SW 1271 (cell line): ENCODE data around the gene CORO2A.
A peak's percentile ranks its signal among the peaks of the same experiment; 100 is the strongest.
"Not testable (repeated sequence)": the region's sequence is repeated elsewhere in the genome, so short reads cannot be mapped to it uniquely, and the experiment has no call there.

Experiments used
- DNase-seq, 2 experiments: peaks; one replicate each; lab custom pipeline; 2025; lab: John Stamatoyannopoulos, UW

CORO2A gene

DNA sequence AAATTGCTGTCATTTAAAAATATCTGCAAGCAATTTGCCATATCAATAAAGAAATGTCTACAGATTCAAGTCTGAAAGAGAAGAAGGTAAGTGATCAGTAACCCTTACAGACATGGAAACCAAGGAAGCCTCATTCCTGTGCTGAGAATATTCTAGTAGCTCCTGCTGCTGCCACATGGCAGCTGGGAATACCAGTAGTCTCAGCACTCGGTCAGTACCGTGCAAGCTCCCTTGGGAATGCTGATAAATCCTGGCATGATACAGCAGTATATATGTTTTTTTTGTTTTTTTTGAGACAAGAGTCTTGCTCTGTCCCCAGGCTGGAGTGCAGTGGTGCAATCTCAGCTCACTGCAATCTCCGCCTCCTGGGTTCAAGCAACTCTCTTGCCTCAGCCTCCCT is 108.0 kb downstream of the CORO2A start:
- DNase-seq, result no peak

DNA sequence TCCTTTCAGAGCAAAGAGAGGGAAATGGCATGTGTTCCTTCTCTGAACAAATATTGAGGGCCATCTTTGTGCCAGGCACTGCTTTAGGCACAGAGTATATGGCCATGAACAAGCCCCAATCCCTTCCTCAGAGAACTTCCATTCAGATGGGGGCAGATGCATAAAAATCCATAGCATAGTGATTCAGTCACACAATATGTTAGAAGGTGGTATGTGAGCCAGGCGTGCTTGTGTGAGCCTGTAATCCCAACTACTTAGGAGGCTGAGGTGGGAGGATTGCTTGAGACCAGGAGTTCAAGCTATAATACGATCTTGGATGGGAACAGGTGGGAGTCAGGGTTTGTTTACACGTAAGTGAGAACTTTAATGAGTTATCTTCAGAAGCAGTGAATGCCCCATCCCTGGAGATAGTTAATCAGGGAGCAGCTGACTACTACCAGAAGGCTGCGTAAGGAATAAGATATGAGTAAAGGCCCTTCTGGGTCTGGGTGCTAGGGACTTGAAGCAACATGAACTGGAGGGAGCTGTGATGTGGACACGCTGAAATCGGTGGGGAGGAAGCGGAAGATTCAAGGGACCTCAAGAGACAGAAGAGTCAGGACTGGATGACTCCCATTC is 108.8 kb downstream of the CORO2A start:
- no peak for DNase-seq

DNA sequence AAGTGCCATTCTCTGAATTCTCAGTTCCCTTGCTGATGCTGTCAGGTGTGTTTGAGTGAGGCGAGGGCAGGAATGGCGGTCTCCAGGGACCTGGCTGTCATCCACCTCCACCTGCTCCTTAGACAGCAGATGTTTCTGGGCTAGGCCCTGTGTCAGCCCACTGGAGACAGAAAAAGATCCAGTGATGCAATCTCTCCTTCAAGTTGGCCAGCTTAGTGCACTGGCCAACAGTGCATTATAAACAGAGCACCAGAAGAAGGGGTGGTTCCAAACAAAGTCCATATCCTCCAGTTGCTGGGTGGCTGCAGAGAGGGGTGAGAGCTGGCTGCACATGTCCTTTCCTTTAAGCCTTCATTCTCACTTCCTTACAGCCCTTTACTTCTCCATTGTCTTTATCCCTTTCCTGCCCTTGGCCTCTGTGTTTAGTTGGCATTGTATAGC is 109.4 kb downstream of the CORO2A start:
- DNase-seq, result no peak

DNA sequence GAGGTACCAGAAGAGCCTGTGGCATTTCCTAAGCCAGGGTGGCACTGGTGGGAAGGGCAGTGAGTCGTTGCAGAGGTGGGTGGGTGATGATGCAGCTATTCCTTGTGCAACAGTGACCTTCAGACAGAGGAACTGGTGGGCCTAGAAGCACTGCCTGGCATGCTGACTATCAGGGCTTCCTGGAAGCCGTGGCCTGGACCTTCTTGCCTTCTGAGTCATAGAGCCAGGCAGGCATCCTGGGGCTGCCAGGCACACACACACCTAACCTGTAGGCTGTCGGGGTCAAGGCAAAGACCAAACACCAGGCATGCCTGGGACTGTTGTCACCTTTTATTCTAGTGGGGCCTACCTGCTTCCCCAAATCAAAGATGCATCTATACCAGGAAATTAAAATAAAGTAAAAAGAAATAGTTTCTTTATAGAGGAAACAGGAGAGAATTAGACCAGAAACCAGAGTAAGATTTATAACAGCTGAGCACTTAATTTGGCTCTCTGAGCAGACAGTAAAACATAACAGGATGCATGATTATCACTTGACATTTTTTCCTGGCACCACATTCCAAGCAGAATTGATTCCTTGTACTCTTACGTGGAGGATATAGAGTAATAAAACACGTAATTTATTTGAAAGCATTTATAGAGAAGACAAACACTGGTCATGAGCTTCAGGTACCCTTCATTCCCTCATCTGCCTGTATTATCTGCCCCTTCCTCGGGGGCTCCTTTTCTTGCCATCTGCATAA is 110.8 kb downstream of the CORO2A start:
- peak; percentile 48 to 75 for DNase-seq

DNA sequence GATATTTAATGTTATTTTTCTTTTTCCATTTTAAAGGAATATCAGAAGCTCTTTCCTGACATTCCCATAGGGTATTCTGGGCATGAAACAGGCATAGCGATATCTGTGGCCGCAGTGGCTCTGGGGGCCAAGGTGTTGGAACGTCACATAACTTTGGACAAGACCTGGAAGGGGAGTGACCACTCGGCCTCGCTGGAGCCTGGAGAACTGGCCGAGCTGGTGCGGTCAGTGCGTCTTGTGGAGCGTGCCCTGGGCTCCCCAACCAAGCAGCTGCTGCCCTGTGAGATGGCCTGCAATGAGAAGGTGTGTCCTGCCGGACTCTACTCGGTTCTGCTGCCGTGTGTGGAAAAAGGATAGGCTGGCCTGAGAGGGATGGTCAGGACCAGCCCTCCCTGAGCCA is 111.7 kb downstream of the CORO2A start:
- DNase-seq, result no peak

DNA sequence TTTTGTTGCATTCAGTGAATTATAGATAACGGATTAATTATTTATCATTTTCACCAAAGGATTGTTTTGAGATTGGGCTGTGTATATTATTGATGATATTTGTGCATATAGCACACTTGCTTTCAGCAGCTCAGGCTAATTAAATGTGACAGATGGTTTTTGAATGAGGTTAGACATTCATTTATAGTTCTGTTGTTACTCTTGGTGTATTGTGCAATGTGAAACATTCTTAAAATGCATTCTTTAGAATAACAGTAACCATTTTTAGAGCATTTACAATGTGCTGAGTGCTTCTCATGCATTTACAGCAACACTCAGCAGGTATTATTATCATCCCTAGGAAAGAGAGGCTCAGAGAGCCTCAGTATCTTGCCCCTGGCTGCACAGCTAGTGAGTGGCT is 112.1 kb downstream of the CORO2A start:
- DNase-seq, result no peak

DNA sequence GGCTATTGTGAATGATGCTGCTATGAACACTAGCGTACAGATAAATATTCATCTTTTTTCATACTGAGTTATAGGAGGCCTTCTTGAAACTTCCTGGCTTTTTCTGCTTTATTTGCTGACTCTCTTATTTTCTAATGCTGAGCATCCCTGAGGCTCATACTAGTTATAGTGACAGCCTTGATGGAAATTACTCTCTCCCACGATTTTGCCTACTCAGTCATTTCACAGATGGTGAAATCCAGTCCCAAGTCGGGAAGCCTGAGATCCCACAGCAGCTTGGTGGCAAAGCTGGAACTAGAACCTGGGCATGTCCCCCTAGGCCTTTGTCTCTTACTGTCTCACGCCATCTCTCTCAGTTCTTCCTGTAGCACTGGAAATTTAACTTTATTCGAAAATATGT is 113.5 kb downstream of the CORO2A start:
- DNase-seq, result no peak

DNA sequence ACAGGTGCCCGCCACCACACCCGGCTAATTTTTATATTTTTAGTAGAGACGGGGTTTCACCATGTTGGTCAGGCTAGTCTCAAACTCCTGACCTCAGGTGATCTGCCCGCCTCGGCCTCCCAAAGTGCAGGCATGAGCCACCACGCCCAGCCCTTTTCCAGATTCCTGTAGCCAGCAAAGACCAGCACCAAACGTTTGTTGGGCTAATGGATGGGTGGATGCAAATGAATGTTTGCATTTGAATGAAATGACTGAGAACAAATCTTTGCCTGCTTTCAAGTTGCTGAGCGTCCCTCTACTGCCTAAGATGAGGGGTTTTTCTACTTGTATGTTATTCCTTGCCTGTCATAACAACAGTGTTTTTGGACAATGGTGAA is 115.9 kb downstream of the CORO2A start:
- not testable (repeated sequence) for DNase-seq

DNA sequence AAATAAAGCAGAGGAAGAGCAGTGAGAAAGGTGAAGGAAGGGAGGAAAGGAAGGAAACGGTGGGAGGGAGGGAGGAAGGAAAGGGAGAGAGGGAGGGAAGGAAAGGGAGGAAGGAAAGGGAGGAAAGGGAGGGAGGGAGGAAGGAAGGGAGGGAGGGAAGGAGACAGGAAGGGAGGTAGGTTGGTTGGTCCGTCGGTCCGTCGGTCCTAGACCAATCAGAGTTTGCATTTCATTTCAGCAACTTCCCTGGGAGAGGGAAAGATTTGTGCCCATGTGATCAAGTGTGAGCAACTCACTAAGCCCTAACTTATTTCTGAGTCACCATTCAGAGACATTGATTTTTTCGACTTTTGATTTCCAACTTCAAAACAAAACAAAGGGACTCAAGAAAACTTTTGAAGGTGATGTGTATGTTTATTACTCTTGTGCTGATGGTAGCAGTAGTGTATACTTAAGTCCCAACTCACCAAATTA is 117.1 kb downstream of the CORO2A start:
- DNase-seq, result no peak

DNA sequence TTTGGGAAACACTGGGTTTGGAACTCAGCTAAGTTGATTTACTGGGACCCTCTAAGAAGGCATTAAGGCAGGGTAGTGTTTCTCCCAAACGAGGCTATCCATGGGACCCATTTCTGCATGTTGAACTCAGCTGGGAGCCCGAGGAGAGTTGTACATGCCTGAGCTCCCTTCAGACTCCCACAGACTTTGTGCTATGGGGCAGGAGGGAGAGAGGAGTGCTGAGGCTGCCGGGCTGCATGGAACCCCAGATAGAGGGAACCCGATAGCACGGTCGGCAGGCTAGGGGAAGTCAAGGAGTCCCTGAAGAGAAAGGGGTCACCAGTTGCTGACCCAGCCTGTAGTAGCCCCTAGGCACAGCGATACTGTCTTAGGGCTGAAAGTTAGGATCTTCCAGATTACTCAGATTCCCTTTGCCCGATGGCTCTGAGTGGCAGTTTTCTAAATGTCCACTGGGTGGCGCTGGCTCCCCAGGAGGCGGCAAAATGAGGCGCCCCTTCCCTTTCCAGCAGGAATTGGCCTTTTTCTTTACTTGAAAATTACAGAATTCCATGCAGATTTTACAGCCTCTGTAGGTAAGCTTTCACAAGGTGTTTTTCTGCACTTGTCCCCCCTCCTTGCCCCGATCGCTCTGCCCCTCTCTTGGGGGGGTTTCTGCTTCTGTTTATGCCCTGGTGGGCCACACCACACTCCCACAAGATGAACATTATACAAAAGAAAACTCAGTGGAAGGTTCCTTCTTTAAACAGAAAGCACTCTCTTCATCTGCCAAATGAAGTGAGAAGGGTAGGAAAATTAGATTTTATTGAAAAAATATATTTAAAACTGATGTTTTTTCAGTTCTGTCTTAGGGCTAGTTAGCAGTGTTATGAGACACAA is 118.1 kb downstream of the CORO2A start:
- DNase-seq, result peak in 1 of 2 experiments; percentile 49

DNA sequence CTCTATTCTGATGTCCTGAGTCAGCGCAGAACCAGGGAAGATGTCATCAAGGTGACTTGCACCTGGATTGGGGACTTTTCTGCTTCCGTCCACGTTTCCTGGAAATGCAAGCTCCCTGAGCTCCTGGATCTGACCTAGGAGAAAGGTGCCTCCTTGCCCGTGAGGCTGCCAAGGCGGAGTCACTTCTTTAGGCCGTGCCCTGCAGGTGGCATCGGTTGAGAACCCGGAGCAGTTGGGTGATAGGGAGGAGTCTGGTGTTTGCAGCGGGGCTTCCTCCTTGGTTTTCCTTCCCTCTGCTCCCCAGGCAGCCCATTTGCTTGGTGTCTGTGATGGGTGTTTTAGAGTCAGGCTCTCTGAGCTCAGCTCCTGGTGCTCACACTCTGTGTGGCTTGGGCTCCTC is 120.7 kb downstream of the CORO2A start:
- DNase-seq, result no peak
